ENCODE results near the gene PPP2R3B.

PPP2R3B gene

DNA sequence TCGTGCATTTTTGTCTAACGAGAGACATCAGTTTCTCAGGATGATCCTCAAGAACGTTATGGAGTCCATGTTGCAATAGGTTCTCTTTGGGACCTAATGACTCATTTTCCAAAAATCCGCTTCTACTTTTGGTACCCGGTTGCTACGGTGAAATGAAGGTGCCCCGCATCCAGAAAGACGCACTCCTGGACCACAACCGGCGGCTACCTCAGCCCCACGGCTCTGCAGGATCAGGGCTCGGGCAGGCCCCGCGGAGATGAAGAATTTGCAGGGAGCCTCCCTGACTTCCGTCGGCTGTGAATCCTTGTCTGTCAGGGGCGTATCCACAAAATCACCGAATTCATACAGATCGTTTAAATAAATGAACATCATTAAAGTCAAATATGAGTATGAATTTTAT lies 83.7 kb downstream of the PPP2R3B start:
- no peak for DNase-seq (ENCODE audit: low spot score)

- DNase-seq (ENCODE audit: low spot score) = no peak
These were observed 86.4 kb downstream of the PPP2R3B start for GRCh38 chrX:300334-300733.

- DNase-seq (ENCODE audit: low spot score) = no peak
These were observed 87.7 kb downstream of the PPP2R3B start for GRCh38 chrX:298993-299392.

- DNase-seq (ENCODE audit: low spot score) = no peak
These were observed 91.6 kb downstream of the PPP2R3B start for GRCh38 chrX:295136-295535.

DNA sequence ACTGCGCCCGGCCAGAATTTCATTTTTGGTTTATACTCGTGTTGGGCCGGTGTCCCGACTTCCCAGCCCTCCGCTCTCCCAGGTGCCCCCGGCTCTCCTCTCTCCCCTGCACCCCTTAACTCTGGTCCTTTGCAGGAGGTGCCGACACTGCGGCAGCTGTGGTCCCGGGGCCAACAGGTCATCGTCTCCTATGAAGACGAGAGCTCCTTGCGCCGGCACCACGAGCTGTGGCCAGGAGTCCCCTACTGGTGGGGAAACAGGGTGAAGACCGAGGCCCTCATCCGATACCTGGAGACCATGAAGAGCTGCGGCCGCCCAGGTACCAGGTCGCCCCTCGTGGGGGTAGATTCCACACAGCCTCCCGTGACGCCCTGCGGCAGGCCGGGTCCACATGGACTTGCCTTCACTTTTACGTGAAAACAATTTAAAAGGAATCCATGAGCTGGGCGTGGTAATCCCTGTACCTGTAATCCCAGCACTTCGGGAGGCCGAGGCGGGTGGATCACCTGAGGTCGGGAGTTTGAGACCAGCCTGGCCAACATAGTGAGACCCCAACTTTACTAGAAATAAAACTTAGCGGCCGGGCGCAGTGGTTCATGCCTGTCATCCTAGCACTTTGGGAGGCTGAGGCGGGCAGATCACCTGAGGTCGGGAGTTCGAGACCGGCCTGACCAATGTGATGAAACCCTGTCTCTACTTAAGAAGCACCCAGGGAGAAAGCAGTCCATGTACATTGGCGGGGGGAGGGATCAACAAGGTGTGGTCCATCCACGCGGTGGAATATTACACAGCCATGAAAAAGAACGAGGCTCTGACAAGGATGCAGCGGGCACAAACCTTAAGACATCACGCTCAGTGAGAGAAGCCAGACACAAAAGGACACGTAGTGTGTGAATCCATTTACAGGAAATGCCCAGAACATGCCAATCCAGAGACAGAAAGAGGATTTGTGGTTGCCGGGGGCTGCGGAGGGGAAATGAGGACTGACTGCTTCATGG lies 93.5 kb downstream of the PPP2R3B start:
- no peak for DNase-seq (ENCODE audit: low spot score)

DNA sequence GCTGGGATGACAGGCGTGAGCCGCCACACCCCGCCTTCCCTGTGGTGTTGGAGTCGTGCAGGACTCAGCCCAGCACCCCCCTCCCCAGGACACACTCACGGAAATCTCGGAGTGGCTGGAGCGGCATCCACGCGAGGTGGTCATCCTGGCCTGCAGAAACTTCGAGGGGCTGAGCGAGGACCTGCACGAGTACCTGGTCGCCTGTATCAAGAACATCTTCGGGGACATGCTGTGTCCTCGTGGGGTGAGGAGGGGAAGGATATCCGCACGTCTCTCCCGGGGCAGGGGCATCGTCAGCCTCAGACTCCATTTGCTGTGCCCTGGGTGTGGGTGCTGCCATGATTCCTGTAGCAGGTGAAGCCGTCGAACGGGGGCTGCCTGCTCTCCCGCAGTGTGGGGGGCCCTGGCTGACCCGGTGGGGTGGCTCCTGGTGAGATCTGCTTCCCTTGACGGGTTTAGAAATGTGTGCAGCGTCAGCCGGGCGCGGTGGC lies 95.3 kb downstream of the PPP2R3B start:
- DNase-seq (ENCODE audit: low spot score) = no peak

- DNase-seq (ENCODE audit: low spot score) = no peak
These were observed 96.1 kb downstream of the PPP2R3B start for GRCh38 chrX:290476-291166.

GRCh38 chrX:288561-288991 lies 98.1 kb downstream of the PPP2R3B start:
- DNase-seq (ENCODE audit: low spot score) = no peak

GRCh38 chrX:287670-288069 lies 99.0 kb downstream of the PPP2R3B start:
- no peak for DNase-seq (ENCODE audit: low spot score)

GRCh38 chrX:285076-285677 lies 101.5 kb downstream of the PPP2R3B start:
- no peak for DNase-seq (ENCODE audit: low spot score)

All from CD4-positive, alpha-beta T cell treated with Interleukin-15 for 4 hours (primary cell).